IMR-90 (cell line): Measurements from ENCODE around the gene CD9. TPM values are rescaled to one million over a fixed set of nuclear protein-coding genes. Genes with fewer than 3 reads are reported as not detected.

ENCODE experiments used
- ATAC-seq: fragments of 200-7000 bp; cut with Tn5 transposase; 2 replicates; pipeline ENCODE4 v1.9.1; 2020; ENCODE audit warnings: low read depth, mild to moderate bottlenecking, moderate library complexity
- BruUV-seq: library from RNA; stranded (reverse); fragments of 400-500 nt; replicated peaks from 2 replicates; lab custom pipeline; 2021; lab: Mats Ljungman, UMichigan
- CTCF ChIA-PET: fragments of 300-600 bp; formaldehyde crosslinking; extraction: SDS; loops from one replicate; lab custom pipeline; 2021; ENCODE audit warnings: antibody characterized with exemption; lab: Yijun Ruan, JAX
- POLR2A ChIA-PET: fragments of 300-600 bp; sonication (Branson Sonifier 250); formaldehyde crosslinking; loops from one replicate; lab custom pipeline; 2022; ENCODE audit warnings: antibody characterized with exemption; ENCODE audit not compliant: unreplicated experiment; lab: Charles Lee
- DNase-seq: peaks from one replicate; pipeline ENCODE4 v3.0.0; 2013
- H2AFZ ChIP-seq: replicated peaks from 2 replicates; pipeline ENCODE3; 2013; ENCODE audit warnings: low read length, mild to moderate bottlenecking; ENCODE audit not compliant: poor library complexity
- H2AK5ac ChIP-seq: 2 replicates; pipeline ENCODE4 v1.6.1; 2013; ENCODE audit warnings: low read depth, low read length, inconsistent platforms
- H2AK9ac ChIP-seq: replicated peaks from 2 replicates; pipeline ENCODE3; 2013; ENCODE audit warnings: mild to moderate bottlenecking, low read depth, low read length, moderate library complexity; ENCODE audit not compliant: poor library complexity
- H2BK120ac ChIP-seq: 2 replicates; pipeline ENCODE4 v1.6.1; 2013; ENCODE audit warnings: low read depth, low read length, inconsistent platforms
- H2BK15ac ChIP-seq: 3 replicates; pipeline ENCODE4 v1.6.1; 2013; ENCODE audit warnings: low read depth, low read length, inconsistent platforms
- H2BK20ac ChIP-seq: 2 replicates; pipeline ENCODE4 v1.6.1; 2013; ENCODE audit warnings: low read depth, mild to moderate bottlenecking, inconsistent platforms, low read length, moderate library complexity
- H2BK5ac ChIP-seq: 2 replicates; pipeline ENCODE4 v1.6.1; 2013; ENCODE audit warnings: mild to moderate bottlenecking, low read depth, low read length, inconsistent platforms; ENCODE audit not compliant: poor library complexity, severe bottlenecking
- H3K14ac ChIP-seq: replicated peaks from 2 replicates; pipeline ENCODE4 v1.6.1; 2013; ENCODE audit warnings: low read depth, low read length, inconsistent platforms
- H3K18ac ChIP-seq: 2 replicates; pipeline ENCODE4 v1.6.1; 2013; ENCODE audit warnings: low read depth, low read length, control low read depth
- H3K23ac ChIP-seq: 2 replicates; pipeline ENCODE4 v1.6.1; 2013; ENCODE audit warnings: low read depth, low read length, inconsistent platforms
- H3K27ac ChIP-seq: 2 replicates; pipeline ENCODE4 v1.5.1; 2013; ENCODE audit warnings: mild to moderate bottlenecking, control low read depth, low read length; ENCODE audit not compliant: insufficient read depth
- H3K27me3 ChIP-seq: 2 replicates; pipeline ENCODE4 v1.6.1; 2013; ENCODE audit warnings: low read length; ENCODE audit not compliant: control insufficient read depth, insufficient read depth
- H3K36me3 ChIP-seq: 2 replicates; pipeline ENCODE4 v1.6.1; 2013; ENCODE audit warnings: low read length, mixed read lengths; ENCODE audit not compliant: control insufficient read depth, insufficient read depth
- H3K4ac ChIP-seq: 2 replicates; pipeline ENCODE4 v1.6.1; 2013; ENCODE audit warnings: low read depth, low read length, inconsistent platforms
- H3K4me1 ChIP-seq: 2 replicates; pipeline ENCODE4 v1.6.1; 2013; ENCODE audit warnings: low read length, mixed read lengths; ENCODE audit not compliant: control insufficient read depth, insufficient read depth
- H3K4me2 ChIP-seq: 2 replicates; pipeline ENCODE4 v1.6.1; 2013; ENCODE audit warnings: low read depth, mild to moderate bottlenecking, control low read depth, low read length, moderate library complexity
- H3K4me3 ChIP-seq: 2 replicates; pipeline ENCODE4 v1.5.1; 2013; ENCODE audit warnings: low read depth, mild to moderate bottlenecking, control low read depth, low read length, moderate library complexity; ENCODE audit not compliant: insufficient read depth
- H3K56ac ChIP-seq: 2 replicates; pipeline ENCODE4 v1.6.1; 2013; ENCODE audit warnings: low read length, inconsistent platforms; ENCODE audit not compliant: insufficient read depth; ENCODE audit errors: extremely low read depth
- H3K79me1 ChIP-seq, 2 experiments: 2 replicates each; pipeline ENCODE4 v1.6.1; 2013; ENCODE audit warnings: low read length in 2 of 2, inconsistent platforms in 1 of 2, low read depth in 1 of 2
- H3K9ac ChIP-seq: 2 replicates; pipeline ENCODE4 v1.6.1; 2013; ENCODE audit warnings: low read depth, low read length, control low read depth
- H3K9me1 ChIP-seq: 2 replicates; pipeline ENCODE4 v1.6.1; 2013; ENCODE audit warnings: low read length, inconsistent platforms; ENCODE audit not compliant: insufficient read depth
- H3K9me3 ChIP-seq: 2 replicates; pipeline ENCODE4 v1.6.1; 2013; ENCODE audit warnings: low read length; ENCODE audit not compliant: control insufficient read depth, insufficient read depth
- H4K20me1 ChIP-seq: 2 replicates; pipeline ENCODE4 v1.6.1; 2013; ENCODE audit warnings: low read length, inconsistent platforms; ENCODE audit not compliant: insufficient read depth
- H4K5ac ChIP-seq: 2 replicates; pipeline ENCODE4 v1.6.1; 2013; ENCODE audit warnings: mild to moderate bottlenecking, low read depth, low read length, control low read depth
- H4K8ac ChIP-seq, 2 experiments: 2 replicates each; pipeline ENCODE4 v1.6.1; 2013; ENCODE audit warnings: low read depth in 2 of 2, low read length in 2 of 2, control low read depth in 1 of 2, inconsistent platforms in 1 of 2
- H4K91ac ChIP-seq: 2 replicates; pipeline ENCODE4 v1.6.1; 2013; ENCODE audit warnings: low read depth, low read length, inconsistent platforms; ENCODE audit not compliant: insufficient read depth
- BHLHE40 ChIP-seq: fragments of 150-350 bp; IDR thresholded peaks from 2 replicates; pipeline ENCODE4 v1.6.1; 2016; ENCODE audit warnings: mild to moderate bottlenecking, low read depth, low read length
- CEBPB ChIP-seq: IDR thresholded peaks from 2 replicates; pipeline ENCODE4 v1.6.1; 2012; ENCODE audit warnings: low read depth, low read length, improper control_type of control experiment
- CHD1 ChIP-seq: IDR thresholded peaks from 2 replicates; pipeline ENCODE4 v1.6.1; 2012; ENCODE audit warnings: low read depth, low read length, improper control_type of control experiment
- MAFK ChIP-seq: IDR thresholded peaks from 2 replicates; pipeline ENCODE4 v1.6.1; 2012; ENCODE audit warnings: low read depth, low read length, improper control_type of control experiment
- MAZ ChIP-seq: IDR thresholded peaks from 2 replicates; pipeline ENCODE4 v1.6.1; 2012; ENCODE audit warnings: low read depth, mild to moderate bottlenecking, low read length, improper control_type of control experiment, moderate library complexity, borderline replicate concordance
- MXI1 ChIP-seq: IDR thresholded peaks from 2 replicates; pipeline ENCODE4 v1.6.1; 2012; ENCODE audit warnings: low read depth, mild to moderate bottlenecking, low read length, moderate library complexity, borderline replicate concordance
- NFE2L2 ChIP-seq: fragments of 150-350 bp; IDR thresholded peaks from 2 replicates; pipeline ENCODE4 v1.6.1; 2016; ENCODE audit warnings: low read depth, mild to moderate bottlenecking, low read length
- POLR2A ChIP-seq: IDR thresholded peaks from 2 replicates; pipeline ENCODE4 v1.6.1; 2012; ENCODE audit warnings: mild to moderate bottlenecking, low read depth, low read length
- RAD21 ChIP-seq: IDR thresholded peaks from 2 replicates; pipeline ENCODE4 v1.6.1; 2012; ENCODE audit warnings: low read length, improper control_type of control experiment
- RCOR1 ChIP-seq: IDR thresholded peaks from 2 replicates; pipeline ENCODE4 v1.6.1; 2012; ENCODE audit warnings: mild to moderate bottlenecking, low read length, improper control_type of control experiment; ENCODE audit not compliant: insufficient replicate concordance
- RFX5 ChIP-seq: IDR thresholded peaks from 2 replicates; pipeline ENCODE4 v1.8.0; 2012; ENCODE audit warnings: low read depth, mild to moderate bottlenecking, low read length, moderate library complexity
- SMC3 ChIP-seq: fragments of 150-350 bp; IDR thresholded peaks from 2 replicates; pipeline ENCODE4 v1.6.1; 2016; ENCODE audit warnings: low read depth, mild to moderate bottlenecking, antibody characterized with exemption, low read length, moderate library complexity
- WGBS, 2 experiments: methylation state at CpG; one replicate each; pipeline versions ENCODE4 v1.1.5 to v1.1.7; 2013; ENCODE audit warnings: missing lambda C conversion rate in 2 of 2; ENCODE audit not compliant: insufficient read length in 1 of 2; ENCODE audit errors: extremely low coverage in 2 of 2; 5-methylcytosine and 5-hydroxymethylcytosine counted together
- dilution Hi-C: fragments of 300-500 bp; cut with HindIII; formaldehyde crosslinking; loops from one replicate; pipeline ENCODE4 v1.14.3; 2018; ENCODE audit warnings: low sequenced_read_pairs; ENCODE audit not compliant: unreplicated experiment
- in situ Hi-C: fragments of 300-500 bp; cut with MboI; formaldehyde crosslinking; loops from 3 replicates; pipeline ENCODE4 v1.14.3; 2019; ENCODE audit warnings: low sequenced_read_pairs, inconsistent platforms, mixed read lengths
- intact Hi-C: fragments of 100-400 bp; cut with micrococcal nuclease; formaldehyde crosslinking; loops from 2 replicates; pipeline ENCODE4 v1.10.0; 2022
- polyA plus RNA-seq, 3 experiments: library from polyadenylated mRNA; depleted of rRNA; stranded (reverse); fragments of >200 nt; gene quantifications; 2 replicates each; pipeline ENCODE4 v1.2.3, GENCODE V29; 2012; ENCODE audit warnings: low replicate concordance in 1 of 3
- total RNA-seq: library from RNA; depleted of rRNA; stranded (reverse); fragments of >200 nt; gene quantifications from 2 replicates; pipeline ENCODE4 v1.2.3, GENCODE V29; 2012
- TF ChIP-seq, protein P1 (sequence below): fragments of 150-350 bp; IDR thresholded peaks from 2 replicates; pipeline ENCODE4 v1.6.1; 2017; ENCODE audit warnings: mild to moderate bottlenecking, antibody characterized with exemption, low read length, low read depth
- TF ChIP-seq, protein P2 (sequence below): conservative IDR thresholded peaks from 2 replicates; pipeline ENCODE4 v1.5.1; 2012; ENCODE audit warnings: mild to moderate bottlenecking, low read depth, low read length, improper control_type of control experiment
- TF ChIP-seq, protein P3 (sequence below): fragments of 150-350 bp; IDR thresholded peaks from 2 replicates; pipeline ENCODE4 v1.6.1; 2016; ENCODE audit warnings: low read depth, mild to moderate bottlenecking, low read length, moderate library complexity, borderline replicate concordance

Gene CD9
- total and polyA plus RNA-seq, 2 of the 4 experiments (the other 2 are of a cell fraction), result 48.8 to 70.9 TPM

DNA sequence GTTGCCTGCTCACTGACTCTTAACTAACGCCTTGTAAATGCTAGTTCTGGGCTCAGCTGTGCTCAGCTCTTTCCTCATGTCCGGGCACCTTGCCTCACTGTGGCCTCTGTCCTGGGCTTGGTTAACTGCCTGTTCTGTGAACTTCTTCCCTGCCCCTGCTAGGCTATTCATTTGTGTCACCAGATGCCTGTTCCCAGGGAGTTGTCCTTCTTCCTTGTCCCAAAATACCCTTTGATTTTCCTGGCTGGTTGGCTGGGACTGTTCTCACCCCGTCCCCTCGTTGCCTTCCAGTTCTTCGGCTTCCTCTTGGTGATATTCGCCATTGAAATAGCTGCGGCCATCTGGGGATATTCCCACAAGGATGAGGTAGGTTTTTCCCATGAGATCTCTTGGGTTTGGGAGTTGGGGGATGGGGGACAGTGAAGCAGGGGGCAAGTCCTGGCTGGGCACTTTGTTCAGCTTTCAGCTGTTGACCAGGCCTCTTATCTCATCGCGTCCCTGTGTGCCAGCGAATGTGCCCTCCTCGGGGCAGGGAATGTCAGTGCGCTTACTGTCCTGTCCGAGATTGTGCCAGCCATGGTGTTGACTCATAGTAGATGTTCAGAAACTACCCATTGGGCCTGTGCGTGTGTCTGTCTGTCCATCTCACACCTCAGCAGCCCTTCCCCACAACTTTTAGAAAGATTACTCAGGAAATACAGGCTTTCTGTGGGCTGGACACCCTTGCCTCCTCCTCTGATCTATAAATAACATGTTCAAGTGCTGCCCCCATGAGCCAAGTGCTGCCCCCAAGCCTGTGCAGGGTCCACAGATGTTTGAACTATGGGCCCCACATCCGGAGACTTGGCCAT, 33.1 kb downstream of the CD9 start:
- Histone ChIP-seq H4K5ac (no peak overlapping the region), H3K4me1 (peaks cover 33% of the 10 kb centered on the region), H3K14ac (no peak overlapping the region), H2AFZ (no peak overlapping the region), H2AK9ac (no peak overlapping the region), H2BK20ac (no peak overlapping the region), H2AK5ac (no peak overlapping the region), H4K8ac (no peak overlapping the region), H2BK15ac (no peak overlapping the region), H3K4me2 (no peak overlapping the region), H3K23ac (no peak overlapping the region), H3K9me1 (peaks cover 17% of the 10 kb centered on the region), H2BK120ac (no peak overlapping the region), H3K56ac (no peak overlapping the region), H4K91ac (no peak overlapping the region), H3K27me3 (no peaks in the 10 kb centered on the region), H3K4me3 (no peak overlapping the region), H3K36me3 (peaks cover 18% of the 10 kb centered on the region; the same call in 1 of the 2 replicates), H3K79me1 (peaks cover 10 to 27% of the 10 kb centered on the region in 2 experiments), H3K18ac (no peak overlapping the region), H3K4ac (peak overlapping the region; percentile 27; the same call in 1 of the 2 replicates), H3K9me3 (no peaks in the 10 kb centered on the region), H4K20me1 (0 out of 2 replicates have a peak, but pooled peaks cover 2% of the 10 kb centered on the region), H3K27ac (no peak overlapping the region), H2BK5ac (no peak overlapping the region), H3K9ac (no peak overlapping the region)
- DNase-seq, result no peak
- intact Hi-C loops (no loop called here), in situ Hi-C loops (no loop called here), dilution Hi-C loops (no loop called here)
- whole genome bisulfite sequencing, 2 experiments, result 88% methylated on average over 2 of the region's 15 CpGs; no CpG with 5 or more reads in 1 of the 2 experiments
- POLR2A ChIA-PET, result no interaction called here
- CTCF ChIA-PET, result no interaction called here
- ATAC-seq, result no peak
- no TSS peak for BruUV-seq
- no peak for TF ChIP-seq BHLHE40
- no peak for TF ChIP-seq MAZ
- no peak for TF ChIP-seq CHD1
- TF ChIP-seq, protein P1, sequence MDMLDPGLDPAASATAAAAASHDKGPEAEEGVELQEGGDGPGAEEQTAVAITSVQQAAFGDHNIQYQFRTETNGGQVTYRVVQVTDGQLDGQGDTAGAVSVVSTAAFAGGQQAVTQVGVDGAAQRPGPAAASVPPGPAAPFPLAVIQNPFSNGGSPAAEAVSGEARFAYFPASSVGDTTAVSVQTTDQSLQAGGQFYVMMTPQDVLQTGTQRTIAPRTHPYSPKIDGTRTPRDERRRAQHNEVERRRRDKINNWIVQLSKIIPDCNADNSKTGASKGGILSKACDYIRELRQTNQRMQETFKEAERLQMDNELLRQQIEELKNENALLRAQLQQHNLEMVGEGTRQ, result no peak
- no peak for TF ChIP-seq RFX5
- TF ChIP-seq, protein P2, sequence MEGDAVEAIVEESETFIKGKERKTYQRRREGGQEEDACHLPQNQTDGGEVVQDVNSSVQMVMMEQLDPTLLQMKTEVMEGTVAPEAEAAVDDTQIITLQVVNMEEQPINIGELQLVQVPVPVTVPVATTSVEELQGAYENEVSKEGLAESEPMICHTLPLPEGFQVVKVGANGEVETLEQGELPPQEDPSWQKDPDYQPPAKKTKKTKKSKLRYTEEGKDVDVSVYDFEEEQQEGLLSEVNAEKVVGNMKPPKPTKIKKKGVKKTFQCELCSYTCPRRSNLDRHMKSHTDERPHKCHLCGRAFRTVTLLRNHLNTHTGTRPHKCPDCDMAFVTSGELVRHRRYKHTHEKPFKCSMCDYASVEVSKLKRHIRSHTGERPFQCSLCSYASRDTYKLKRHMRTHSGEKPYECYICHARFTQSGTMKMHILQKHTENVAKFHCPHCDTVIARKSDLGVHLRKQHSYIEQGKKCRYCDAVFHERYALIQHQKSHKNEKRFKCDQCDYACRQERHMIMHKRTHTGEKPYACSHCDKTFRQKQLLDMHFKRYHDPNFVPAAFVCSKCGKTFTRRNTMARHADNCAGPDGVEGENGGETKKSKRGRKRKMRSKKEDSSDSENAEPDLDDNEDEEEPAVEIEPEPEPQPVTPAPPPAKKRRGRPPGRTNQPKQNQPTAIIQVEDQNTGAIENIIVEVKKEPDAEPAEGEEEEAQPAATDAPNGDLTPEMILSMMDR, result no peak
- TF ChIP-seq RAD21, result no peak
- TF ChIP-seq NFE2L2, result no peak
- no peak for TF ChIP-seq SMC3
- TF ChIP-seq CEBPB, result no peak
- TF ChIP-seq POLR2A, result no peak
- TF ChIP-seq, protein P3, sequence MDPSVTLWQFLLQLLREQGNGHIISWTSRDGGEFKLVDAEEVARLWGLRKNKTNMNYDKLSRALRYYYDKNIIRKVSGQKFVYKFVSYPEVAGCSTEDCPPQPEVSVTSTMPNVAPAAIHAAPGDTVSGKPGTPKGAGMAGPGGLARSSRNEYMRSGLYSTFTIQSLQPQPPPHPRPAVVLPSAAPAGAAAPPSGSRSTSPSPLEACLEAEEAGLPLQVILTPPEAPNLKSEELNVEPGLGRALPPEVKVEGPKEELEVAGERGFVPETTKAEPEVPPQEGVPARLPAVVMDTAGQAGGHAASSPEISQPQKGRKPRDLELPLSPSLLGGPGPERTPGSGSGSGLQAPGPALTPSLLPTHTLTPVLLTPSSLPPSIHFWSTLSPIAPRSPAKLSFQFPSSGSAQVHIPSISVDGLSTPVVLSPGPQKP, result no peak
- no peak for TF ChIP-seq RCOR1
- TF ChIP-seq MXI1, result no peak
- no peak for TF ChIP-seq MAFK
